WTC11 (cell line): ENCODE measurements around the gene DUSP3. TPM values are rescaled to one million over a fixed set of nuclear protein-coding genes. Genes with fewer than 3 reads are reported as not detected.

Experiments
- ATAC-seq: fragments of 200-7000 bp; cut with Tn5 transposase; 2 replicates; pipeline ENCODE4 v1.10.0; 2021; ENCODE audit warnings: mild to moderate bottlenecking, moderate library complexity
- CTCF ChIA-PET: fragments of 300-600 bp; sonication (Branson Sonifier 250); formaldehyde crosslinking; loops from one replicate; lab custom pipeline; 2021; ENCODE audit warnings: antibody characterized with exemption; lab: Charles Lee
- POLR2A ChIA-PET: fragments of 350-600 bp; sonication (Branson Sonifier 250); formaldehyde crosslinking; loops from one replicate; lab custom pipeline; 2021; ENCODE audit warnings: antibody characterized with exemption; lab: Charles Lee
- DNase-seq: peaks from one replicate; pipeline ENCODE4 v3.0.0; 2021; ENCODE audit warnings: low spot score
- H3K27ac Mint-ChIP-seq: 2 replicates; pipeline ENCODE4 v1.8.0; 2021; ENCODE audit warnings: mixed read lengths
- H3K27me3 Mint-ChIP-seq: 2 replicates; pipeline ENCODE4 v1.8.0; 2021; ENCODE audit warnings: low read depth, mild to moderate bottlenecking, moderate library complexity, mixed read lengths
- H3K36me3 Mint-ChIP-seq: 2 replicates; pipeline ENCODE4 v1.8.0; 2021; ENCODE audit warnings: mixed read lengths
- H3K4me1 Mint-ChIP-seq: 2 replicates; pipeline ENCODE4 v1.8.0; 2022; ENCODE audit warnings: mixed read lengths
- H3K4me3 Mint-ChIP-seq: 2 replicates; pipeline ENCODE4 v1.8.0; 2021; ENCODE audit warnings: mild to moderate bottlenecking, moderate library complexity, mixed read lengths
- H3K9me3 Mint-ChIP-seq: 2 replicates; pipeline ENCODE4 v1.8.0; 2021; ENCODE audit warnings: mixed read lengths
- CBFB ChIP-seq: sonication (generic); formaldehyde crosslinking; IDR thresholded peaks from 2 replicates; pipeline ENCODE4 v1.8.1; 2022; ENCODE audit warnings: mild to moderate bottlenecking, low read depth, missing genetic modification reagents
- ELF4 ChIP-seq: sonication (generic); formaldehyde crosslinking; IDR thresholded peaks from 2 replicates; pipeline ENCODE4 v1.8.1; 2022; ENCODE audit warnings: low read depth, mild to moderate bottlenecking, moderate library complexity, missing genetic modification reagents
- IRF2 ChIP-seq: sonication (generic); formaldehyde crosslinking; IDR thresholded peaks from 2 replicates; pipeline ENCODE4 v1.8.0; 2022; ENCODE audit warnings: low read depth, missing genetic modification reagents, borderline replicate concordance
- MXD4 ChIP-seq: fragments of 250-450 bp; sonication (Bioruptor Pico); IDR thresholded peaks from 2 replicates; pipeline ENCODE4 v1.8.0; 2021; ENCODE audit warnings: mild to moderate bottlenecking, moderate library complexity, borderline replicate concordance
- MYBL2 ChIP-seq: sonication (generic); formaldehyde crosslinking; IDR thresholded peaks from 2 replicates; pipeline ENCODE4 v1.8.1; 2023; ENCODE audit warnings: mild to moderate bottlenecking, moderate library complexity, missing genetic modification reagents
- NFE2L1 ChIP-seq: sonication (generic); formaldehyde crosslinking; IDR thresholded peaks from 2 replicates; pipeline ENCODE4 v1.8.1; 2023; ENCODE audit warnings: missing genetic modification reagents
- NFYB ChIP-seq: sonication (generic); formaldehyde crosslinking; conservative IDR thresholded peaks from 2 replicates; pipeline ENCODE4 v1.8.0; 2022; ENCODE audit warnings: low read depth, missing genetic modification reagents
- OVOL2 ChIP-seq: fragments of 250-450 bp; sonication (Bioruptor Pico); IDR thresholded peaks from 2 replicates; pipeline ENCODE4 v1.9.0; 2021; ENCODE audit warnings: mild to moderate bottlenecking, borderline replicate concordance
- PRRX2 ChIP-seq: fragments of 250-450 bp; sonication (Bioruptor Pico); IDR thresholded peaks from 2 replicates; pipeline ENCODE4 v1.8.0; 2021; ENCODE audit warnings: mild to moderate bottlenecking
- SMAD3 ChIP-seq: sonication (generic); formaldehyde crosslinking; IDR thresholded peaks from 2 replicates; pipeline ENCODE4 v1.8.0; 2022; ENCODE audit warnings: missing genetic modification reagents, mild to moderate bottlenecking, borderline replicate concordance
- TEAD1 ChIP-seq: sonication (generic); formaldehyde crosslinking; IDR thresholded peaks from 2 replicates; pipeline ENCODE4 v1.8.0; 2022; ENCODE audit warnings: mild to moderate bottlenecking, missing genetic modification reagents
- ZNF138 ChIP-seq: sonication (generic); formaldehyde crosslinking; conservative IDR thresholded peaks from 2 replicates; pipeline ENCODE4 v1.8.1; 2022; ENCODE audit warnings: mild to moderate bottlenecking, moderate library complexity, missing genetic modification reagents
- ZNF263 ChIP-seq: sonication (generic); formaldehyde crosslinking; IDR thresholded peaks from 2 replicates; pipeline ENCODE4 v1.8.1; 2022; ENCODE audit warnings: low read depth, mild to moderate bottlenecking, moderate library complexity, missing genetic modification reagents
- total RNA-seq: library from RNA; stranded (reverse); gene quantifications from 3 replicates; pipeline ENCODE4 v1.2.3, GENCODE V29; 2021
- TF ChIP-seq, protein P1 (sequence below): sonication (generic); formaldehyde crosslinking; IDR thresholded peaks from 2 replicates; pipeline ENCODE4 v1.8.1; 2023; ENCODE audit warnings: mild to moderate bottlenecking, missing genetic modification reagents
- TF ChIP-seq, protein P2 (sequence below): sonication (generic); formaldehyde crosslinking; IDR thresholded peaks from 2 replicates; pipeline ENCODE4 v1.8.1; 2022; ENCODE audit warnings: missing genetic modification reagents, borderline replicate concordance
- TF ChIP-seq, protein P3 (sequence below): fragments of 250-450 bp; sonication (Bioruptor Pico); IDR thresholded peaks from 2 replicates; pipeline ENCODE4 v1.9.0; 2021; ENCODE audit warnings: mild to moderate bottlenecking
- TF ChIP-seq, protein P4 (sequence below): sonication (generic); formaldehyde crosslinking; IDR thresholded peaks from 2 replicates; pipeline ENCODE4 v1.8.1; 2022; ENCODE audit warnings: low read depth, missing genetic modification reagents, borderline replicate concordance
- TF ChIP-seq, protein P5 (sequence below): sonication (generic); formaldehyde crosslinking; IDR thresholded peaks from 2 replicates; pipeline ENCODE4 v1.8.1; 2022; ENCODE audit warnings: mild to moderate bottlenecking, moderate library complexity, missing genetic modification reagents
- TF ChIP-seq, protein P6 (sequence below): sonication (generic); formaldehyde crosslinking; conservative IDR thresholded peaks from 2 replicates; pipeline ENCODE4 v1.8.1; 2022; ENCODE audit warnings: mild to moderate bottlenecking, missing genetic modification reagents
- TF ChIP-seq, protein P7 (sequence below): sonication (generic); formaldehyde crosslinking; IDR thresholded peaks from 2 replicates; pipeline ENCODE4 v1.8.0; 2022; ENCODE audit warnings: missing genetic modification reagents

The DUSP3 gene
- total RNA-seq, 1 experiment from 2014 or later, result 31.5 TPM

DNA sequence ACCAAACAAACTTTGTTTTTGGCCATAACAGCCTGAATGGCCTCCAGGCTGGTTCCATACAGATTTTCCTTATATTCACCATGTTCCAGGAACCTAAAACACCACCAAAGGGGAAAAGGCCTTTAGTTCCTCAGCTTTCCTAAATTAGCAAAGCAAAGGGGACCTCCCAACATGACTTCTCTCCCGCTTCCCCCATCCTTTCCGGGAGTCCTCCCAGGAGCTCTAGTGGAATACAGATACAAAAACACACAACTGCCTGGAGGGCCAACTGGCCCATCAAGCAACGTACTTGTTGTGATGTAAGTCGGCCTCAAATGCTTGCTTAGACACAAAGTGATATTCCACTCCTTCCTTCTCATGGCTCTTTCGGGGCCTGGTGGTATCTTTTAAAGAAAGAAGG is 32.0 kb upstream of the DUSP3 start (continued):
- TF ChIP-seq, protein P1, sequence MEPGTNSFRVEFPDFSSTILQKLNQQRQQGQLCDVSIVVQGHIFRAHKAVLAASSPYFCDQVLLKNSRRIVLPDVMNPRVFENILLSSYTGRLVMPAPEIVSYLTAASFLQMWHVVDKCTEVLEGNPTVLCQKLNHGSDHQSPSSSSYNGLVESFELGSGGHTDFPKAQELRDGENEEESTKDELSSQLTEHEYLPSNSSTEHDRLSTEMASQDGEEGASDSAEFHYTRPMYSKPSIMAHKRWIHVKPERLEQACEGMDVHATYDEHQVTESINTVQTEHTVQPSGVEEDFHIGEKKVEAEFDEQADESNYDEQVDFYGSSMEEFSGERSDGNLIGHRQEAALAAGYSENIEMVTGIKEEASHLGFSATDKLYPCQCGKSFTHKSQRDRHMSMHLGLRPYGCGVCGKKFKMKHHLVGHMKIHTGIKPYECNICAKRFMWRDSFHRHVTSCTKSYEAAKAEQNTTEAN (CRISPR knock-in tag), result no peak
- TF ChIP-seq PRRX2 (CRISPR knock-in tag) (no peak), ZNF263 (CRISPR knock-in tag) (no peak), MXD4 (no peak), OVOL2 (no peak)
- TF ChIP-seq, protein P2, sequence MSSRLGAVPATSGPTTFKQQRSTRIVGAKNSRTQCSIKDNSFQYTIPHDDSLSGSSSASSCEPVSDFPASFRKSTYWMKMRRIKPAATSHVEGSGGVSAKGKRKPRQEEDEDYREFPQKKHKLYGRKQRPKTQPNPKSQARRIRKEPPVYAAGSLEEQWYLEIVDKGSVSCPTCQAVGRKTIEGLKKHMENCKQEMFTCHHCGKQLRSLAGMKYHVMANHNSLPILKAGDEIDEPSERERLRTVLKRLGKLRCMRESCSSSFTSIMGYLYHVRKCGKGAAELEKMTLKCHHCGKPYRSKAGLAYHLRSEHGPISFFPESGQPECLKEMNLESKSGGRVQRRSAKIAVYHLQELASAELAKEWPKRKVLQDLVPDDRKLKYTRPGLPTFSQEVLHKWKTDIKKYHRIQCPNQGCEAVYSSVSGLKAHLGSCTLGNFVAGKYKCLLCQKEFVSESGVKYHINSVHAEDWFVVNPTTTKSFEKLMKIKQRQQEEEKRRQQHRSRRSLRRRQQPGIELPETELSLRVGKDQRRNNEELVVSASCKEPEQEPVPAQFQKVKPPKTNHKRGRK, result no peak
- TF ChIP-seq, protein P3, sequence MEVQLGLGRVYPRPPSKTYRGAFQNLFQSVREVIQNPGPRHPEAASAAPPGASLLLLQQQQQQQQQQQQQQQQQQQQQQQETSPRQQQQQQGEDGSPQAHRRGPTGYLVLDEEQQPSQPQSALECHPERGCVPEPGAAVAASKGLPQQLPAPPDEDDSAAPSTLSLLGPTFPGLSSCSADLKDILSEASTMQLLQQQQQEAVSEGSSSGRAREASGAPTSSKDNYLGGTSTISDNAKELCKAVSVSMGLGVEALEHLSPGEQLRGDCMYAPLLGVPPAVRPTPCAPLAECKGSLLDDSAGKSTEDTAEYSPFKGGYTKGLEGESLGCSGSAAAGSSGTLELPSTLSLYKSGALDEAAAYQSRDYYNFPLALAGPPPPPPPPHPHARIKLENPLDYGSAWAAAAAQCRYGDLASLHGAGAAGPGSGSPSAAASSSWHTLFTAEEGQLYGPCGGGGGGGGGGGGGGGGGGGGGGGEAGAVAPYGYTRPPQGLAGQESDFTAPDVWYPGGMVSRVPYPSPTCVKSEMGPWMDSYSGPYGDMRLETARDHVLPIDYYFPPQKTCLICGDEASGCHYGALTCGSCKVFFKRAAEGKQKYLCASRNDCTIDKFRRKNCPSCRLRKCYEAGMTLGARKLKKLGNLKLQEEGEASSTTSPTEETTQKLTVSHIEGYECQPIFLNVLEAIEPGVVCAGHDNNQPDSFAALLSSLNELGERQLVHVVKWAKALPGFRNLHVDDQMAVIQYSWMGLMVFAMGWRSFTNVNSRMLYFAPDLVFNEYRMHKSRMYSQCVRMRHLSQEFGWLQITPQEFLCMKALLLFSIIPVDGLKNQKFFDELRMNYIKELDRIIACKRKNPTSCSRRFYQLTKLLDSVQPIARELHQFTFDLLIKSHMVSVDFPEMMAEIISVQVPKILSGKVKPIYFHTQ (CRISPR knock-in tag), result no peak

DNA sequence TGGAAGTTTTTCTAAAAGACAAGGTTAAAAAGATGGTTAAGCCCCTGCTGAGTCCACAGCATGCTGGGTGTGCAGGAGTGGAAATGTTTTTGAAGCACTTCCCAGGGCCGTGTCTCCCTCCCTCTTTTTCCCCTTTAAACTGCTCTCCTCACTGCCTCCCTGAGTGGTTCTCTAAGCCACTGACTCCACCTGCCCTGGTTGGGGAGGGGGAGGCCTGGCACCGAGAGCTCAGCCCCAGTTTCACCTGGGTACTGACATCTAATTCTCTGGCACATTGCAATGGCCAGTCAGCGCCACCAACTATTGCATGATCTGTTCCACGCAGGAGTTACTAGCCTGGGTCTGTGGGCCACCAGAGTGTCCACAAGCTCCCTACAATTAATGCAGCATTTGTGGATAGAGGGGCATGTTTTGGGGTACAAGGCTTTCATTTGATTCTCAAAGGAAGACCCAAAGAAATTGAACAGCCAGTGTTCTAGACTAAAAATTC is 31.5 kb upstream of the DUSP3 start:
- ChIA-PET CTCF (interaction anchor here (1.5 kb wide), 1 partner anchor 36 kb away, joined by 9 read pairs; no protein-coding TSS in a partner anchor), POLR2A (no interaction called here)
- Mint-ChIP-seq H3K27me3 (no peaks in the 10 kb centered on the region), H3K27ac (no peak overlapping the region)
- no peak for ATAC-seq
- TF ChIP-seq, protein P4, sequence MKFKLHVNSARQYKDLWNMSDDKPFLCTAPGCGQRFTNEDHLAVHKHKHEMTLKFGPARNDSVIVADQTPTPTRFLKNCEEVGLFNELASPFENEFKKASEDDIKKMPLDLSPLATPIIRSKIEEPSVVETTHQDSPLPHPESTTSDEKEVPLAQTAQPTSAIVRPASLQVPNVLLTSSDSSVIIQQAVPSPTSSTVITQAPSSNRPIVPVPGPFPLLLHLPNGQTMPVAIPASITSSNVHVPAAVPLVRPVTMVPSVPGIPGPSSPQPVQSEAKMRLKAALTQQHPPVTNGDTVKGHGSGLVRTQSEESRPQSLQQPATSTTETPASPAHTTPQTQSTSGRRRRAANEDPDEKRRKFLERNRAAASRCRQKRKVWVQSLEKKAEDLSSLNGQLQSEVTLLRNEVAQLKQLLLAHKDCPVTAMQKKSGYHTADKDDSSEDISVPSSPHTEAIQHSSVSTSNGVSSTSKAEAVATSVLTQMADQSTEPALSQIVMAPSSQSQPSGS (CRISPR knock-in tag), result no peak
- TF ChIP-seq, protein P5, sequence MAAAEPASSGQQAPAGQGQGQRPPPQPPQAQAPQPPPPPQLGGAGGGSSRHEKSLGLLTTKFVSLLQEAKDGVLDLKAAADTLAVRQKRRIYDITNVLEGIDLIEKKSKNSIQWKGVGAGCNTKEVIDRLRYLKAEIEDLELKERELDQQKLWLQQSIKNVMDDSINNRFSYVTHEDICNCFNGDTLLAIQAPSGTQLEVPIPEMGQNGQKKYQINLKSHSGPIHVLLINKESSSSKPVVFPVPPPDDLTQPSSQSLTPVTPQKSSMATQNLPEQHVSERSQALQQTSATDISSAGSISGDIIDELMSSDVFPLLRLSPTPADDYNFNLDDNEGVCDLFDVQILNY (CRISPR knock-in tag), result no peak
- TF ChIP-seq ZNF138 (no peak), NFYB (CRISPR knock-in tag) (no peak), TEAD1 (CRISPR knock-in tag) (no peak), IRF2 (no peak), OVOL2 (no peak), CBFB (CRISPR knock-in tag) (no peak), MYBL2 (CRISPR knock-in tag) (no peak), NFE2L1 (CRISPR knock-in tag) (no peak), ELF4 (no peak), SMAD3 (no peak)
- TF ChIP-seq, protein P6, sequence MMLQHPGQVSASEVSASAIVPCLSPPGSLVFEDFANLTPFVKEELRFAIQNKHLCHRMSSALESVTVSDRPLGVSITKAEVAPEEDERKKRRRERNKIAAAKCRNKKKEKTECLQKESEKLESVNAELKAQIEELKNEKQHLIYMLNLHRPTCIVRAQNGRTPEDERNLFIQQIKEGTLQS (CRISPR knock-in tag), result no peak
- TF ChIP-seq, protein P7, sequence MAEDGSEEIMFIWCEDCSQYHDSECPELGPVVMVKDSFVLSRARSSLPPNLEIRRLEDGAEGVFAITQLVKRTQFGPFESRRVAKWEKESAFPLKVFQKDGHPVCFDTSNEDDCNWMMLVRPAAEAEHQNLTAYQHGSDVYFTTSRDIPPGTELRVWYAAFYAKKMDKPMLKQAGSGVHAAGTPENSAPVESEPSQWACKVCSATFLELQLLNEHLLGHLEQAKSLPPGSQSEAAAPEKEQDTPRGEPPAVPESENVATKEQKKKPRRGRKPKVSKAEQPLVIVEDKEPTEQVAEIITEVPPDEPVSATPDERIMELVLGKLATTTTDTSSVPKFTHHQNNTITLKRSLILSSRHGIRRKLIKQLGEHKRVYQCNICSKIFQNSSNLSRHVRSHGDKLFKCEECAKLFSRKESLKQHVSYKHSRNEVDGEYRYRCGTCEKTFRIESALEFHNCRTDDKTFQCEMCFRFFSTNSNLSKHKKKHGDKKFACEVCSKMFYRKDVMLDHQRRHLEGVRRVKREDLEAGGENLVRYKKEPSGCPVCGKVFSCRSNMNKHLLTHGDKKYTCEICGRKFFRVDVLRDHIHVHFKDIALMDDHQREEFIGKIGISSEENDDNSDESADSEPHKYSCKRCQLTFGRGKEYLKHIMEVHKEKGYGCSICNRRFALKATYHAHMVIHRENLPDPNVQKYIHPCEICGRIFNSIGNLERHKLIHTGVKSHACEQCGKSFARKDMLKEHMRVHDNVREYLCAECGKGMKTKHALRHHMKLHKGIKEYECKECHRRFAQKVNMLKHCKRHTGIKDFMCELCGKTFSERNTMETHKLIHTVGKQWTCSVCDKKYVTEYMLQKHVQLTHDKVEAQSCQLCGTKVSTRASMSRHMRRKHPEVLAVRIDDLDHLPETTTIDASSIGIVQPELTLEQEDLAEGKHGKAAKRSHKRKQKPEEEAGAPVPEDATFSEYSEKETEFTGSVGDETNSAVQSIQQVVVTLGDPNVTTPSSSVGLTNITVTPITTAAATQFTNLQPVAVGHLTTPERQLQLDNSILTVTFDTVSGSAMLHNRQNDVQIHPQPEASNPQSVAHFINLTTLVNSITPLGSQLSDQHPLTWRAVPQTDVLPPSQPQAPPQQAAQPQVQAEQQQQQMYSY, result no peak
- TF ChIP-seq, all 79 proteins: peak for 0
- DNase-seq, result no peak
- Mint-ChIP-seq H3K9me3 (peaks cover 2% of the 10 kb centered on the region; the same call in 1 of the 2 replicates), H3K4me1 (peaks cover 24% of the 10 kb centered on the region), H3K4me3 (no peak overlapping the region), H3K36me3 (peaks cover 10% of the 10 kb centered on the region)
